ENCODE results near the gene SEPTIN8. TPM values are rescaled to one million over a fixed set of nuclear protein-coding genes. Genes with fewer than 3 reads are reported as not detected.
A peak's percentile ranks its signal among the peaks of the same experiment; 100 is the strongest.

SEPTIN8 gene
- total RNA-seq, 2 donors from 2014 or later = 57.6 to 84.2 TPM

DNA sequence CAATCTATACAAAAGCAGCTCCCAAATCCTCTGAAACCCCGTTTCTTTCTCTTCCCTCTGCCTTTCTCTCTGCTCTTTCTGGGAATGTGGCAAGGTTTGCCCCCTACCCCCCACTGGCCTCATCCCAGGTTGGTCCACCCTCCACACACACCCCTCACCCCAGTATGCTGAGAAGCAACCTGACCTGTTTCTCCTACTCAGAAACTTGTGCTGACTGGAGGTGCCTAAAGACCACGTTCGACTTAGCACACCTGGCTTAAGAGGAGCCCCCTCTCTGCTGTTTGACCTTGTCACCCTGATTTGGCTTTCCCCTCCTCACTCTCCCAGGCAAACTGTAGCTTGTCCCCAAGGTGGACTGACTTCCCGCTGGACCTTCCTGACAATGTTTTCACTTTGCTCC lies 1.1 kb upstream of the SEPTIN8 start:
- Histone ChIP-seq H3K27me3 (no peaks in the 10 kb centered on the region), H3K4me1 (peaks cover 8% of the 10 kb centered on the region), H3K9me3 (no peaks in the 10 kb centered on the region), H3K4me3 (no peak overlapping the region), H3K9ac (ENCODE audit: low read depth in 2 of 2, low read length in 2 of 2) (peak overlapping the region in 1 of 2 donors; percentile 80), H3K36me3 (no peaks in the 10 kb centered on the region), H3K27ac (no peak overlapping the region)
- intact Hi-C loops (cut with DNase I) = no loop called here
- TF ChIP-seq, protein P1, sequence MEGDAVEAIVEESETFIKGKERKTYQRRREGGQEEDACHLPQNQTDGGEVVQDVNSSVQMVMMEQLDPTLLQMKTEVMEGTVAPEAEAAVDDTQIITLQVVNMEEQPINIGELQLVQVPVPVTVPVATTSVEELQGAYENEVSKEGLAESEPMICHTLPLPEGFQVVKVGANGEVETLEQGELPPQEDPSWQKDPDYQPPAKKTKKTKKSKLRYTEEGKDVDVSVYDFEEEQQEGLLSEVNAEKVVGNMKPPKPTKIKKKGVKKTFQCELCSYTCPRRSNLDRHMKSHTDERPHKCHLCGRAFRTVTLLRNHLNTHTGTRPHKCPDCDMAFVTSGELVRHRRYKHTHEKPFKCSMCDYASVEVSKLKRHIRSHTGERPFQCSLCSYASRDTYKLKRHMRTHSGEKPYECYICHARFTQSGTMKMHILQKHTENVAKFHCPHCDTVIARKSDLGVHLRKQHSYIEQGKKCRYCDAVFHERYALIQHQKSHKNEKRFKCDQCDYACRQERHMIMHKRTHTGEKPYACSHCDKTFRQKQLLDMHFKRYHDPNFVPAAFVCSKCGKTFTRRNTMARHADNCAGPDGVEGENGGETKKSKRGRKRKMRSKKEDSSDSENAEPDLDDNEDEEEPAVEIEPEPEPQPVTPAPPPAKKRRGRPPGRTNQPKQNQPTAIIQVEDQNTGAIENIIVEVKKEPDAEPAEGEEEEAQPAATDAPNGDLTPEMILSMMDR (IDR thresholded peaks at IDR 0.05) = no peak
- no peak for DNase-seq

DNA sequence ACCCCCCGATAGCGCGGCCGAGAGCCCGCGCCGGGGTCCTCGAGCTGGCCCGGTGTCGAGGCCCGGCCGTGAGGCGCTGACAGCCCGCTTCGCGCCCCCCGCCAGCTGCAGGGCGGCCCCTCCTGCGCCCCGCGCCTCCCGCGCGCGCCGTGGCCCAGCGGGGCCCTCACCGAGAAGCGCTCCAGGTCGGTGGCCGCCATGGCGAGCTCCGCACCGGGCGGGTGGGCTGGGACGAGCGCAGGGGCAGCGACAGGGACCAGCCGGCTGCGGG lies 166 bp downstream of the SEPTIN8 start:
- Histone ChIP-seq H3K27ac (peak overlapping the region; percentile 45), H3K9ac (ENCODE audit: low read depth in 2 of 2, low read length in 2 of 2) (peak overlapping the region; percentile 76 to 83), H3K36me3 (no peaks in the 10 kb centered on the region), H3K4me1 (peaks cover 8% of the 10 kb centered on the region), H3K9me3 (no peaks in the 10 kb centered on the region), H3K4me3 (peak overlapping the region; percentile 81), H3K27me3 (no peaks in the 10 kb centered on the region)
- TF ChIP-seq, protein P1 (IDR thresholded peaks at IDR 0.05) = no peak
- intact Hi-C loops (cut with DNase I) = no loop called here
- no peak for DNase-seq

DNA sequence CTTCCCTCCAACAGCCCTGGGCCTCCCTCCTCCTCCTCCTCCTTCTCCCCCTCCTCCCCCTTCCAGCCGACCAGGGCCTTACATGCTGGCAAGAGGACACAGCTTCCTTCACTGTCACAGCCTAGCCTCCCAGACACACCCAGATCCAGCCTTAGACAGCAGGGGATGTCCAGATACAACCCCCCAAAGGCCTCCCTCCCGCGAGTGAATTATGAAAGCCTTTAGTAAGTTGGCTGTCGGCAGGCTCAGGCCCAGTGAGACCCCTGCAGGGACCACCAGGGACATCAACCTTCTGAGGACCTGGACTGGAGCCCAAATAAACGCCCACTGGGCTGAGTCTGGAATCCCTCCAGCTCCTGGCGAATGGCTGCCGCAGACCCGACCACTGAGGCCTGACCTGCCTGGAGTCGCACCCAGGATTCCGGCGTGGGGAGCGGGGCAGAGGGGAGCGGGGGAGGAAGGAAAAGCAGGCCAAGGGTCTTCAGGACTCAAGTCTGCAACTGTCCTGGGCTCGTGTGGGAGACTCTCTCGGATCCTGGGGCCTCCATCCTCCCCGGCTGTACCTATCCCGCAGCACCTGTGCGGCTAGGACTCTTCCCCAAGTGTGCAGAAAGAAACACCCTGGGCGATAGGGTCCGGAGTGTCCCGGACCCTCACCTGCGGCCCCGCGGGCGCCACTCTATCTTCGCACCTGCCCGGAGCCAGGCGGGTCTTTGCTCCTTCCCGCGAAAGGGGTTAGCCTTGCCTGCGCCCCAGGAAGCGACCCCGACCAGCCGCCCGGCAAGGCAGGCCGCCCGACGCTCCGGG lies 705 bp downstream of the SEPTIN8 start:
- DNase-seq = peak; percentile 67
- Histone ChIP-seq H3K27ac (peak overlapping the region; percentile 45), H3K9ac (ENCODE audit: low read depth in 2 of 2, low read length in 2 of 2) (peak overlapping the region; percentile 76 to 83), H3K9me3 (no peaks in the 10 kb centered on the region), H3K4me1 (peaks cover 8% of the 10 kb centered on the region), H3K36me3 (no peaks in the 10 kb centered on the region), H3K27me3 (no peaks in the 10 kb centered on the region), H3K4me3 (peak overlapping the region; percentile 81)
- TF ChIP-seq, protein P1 (IDR thresholded peaks at IDR 0.05) = no peak
- intact Hi-C loops (cut with DNase I) = no loop called here

DNA sequence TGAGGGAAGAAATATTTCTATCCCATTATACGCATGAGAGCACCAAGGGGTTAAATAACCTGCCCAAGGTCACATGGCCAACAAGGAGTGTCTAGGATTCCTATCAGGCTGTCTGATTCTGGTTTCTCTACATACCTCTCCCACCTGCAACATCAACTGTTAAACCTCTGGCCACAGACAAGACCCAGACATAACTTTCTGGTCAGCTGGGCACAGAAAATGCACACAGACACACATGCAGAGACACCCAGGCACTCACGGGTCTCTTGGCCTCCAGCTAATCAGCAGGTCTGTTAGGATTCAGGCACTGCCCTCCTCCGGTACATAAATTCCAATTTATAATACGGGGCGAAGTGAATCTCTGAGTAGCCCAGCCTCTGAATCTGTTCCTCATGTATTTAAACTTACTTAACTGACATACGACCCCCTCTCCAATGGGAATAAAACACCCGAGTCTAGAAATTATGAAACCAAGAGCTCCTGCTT lies 1.5 kb downstream of the SEPTIN8 start:
- Histone ChIP-seq H3K27me3 (no peaks in the 10 kb centered on the region), H3K9ac (ENCODE audit: low read depth in 2 of 2, low read length in 2 of 2) (no peak overlapping the region), H3K36me3 (no peaks in the 10 kb centered on the region), H3K4me1 (peaks cover 8% of the 10 kb centered on the region), H3K4me3 (no peak overlapping the region), H3K27ac (no peak overlapping the region), H3K9me3 (no peaks in the 10 kb centered on the region)
- TF ChIP-seq, protein P1 (IDR thresholded peaks at IDR 0.05) = no peak
- intact Hi-C loops (cut with DNase I) = no loop called here
- no peak for DNase-seq

DNA sequence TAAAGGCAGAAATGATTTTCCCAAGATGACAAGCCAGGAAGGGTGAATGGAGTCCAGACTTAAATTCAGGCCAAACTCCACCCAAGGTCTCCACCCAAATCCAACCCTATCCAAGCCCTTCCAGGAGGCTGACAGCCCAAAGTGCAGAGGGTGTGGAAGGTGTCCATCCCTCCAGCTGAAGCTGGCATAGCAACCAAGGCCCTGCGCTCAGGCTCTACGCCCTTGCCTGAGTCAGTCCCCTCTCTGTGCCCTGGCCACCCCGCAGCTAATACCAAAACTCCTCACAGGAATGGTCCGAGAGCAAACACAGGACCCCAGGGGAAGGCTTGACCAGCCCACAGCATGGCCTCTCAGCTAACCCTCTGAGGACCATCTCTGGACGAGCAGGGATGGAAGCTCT lies 2.1 kb downstream of the SEPTIN8 start:
- peak overlapping the region in 1 of 2 donors; percentile 36 for H3K9ac ChIP-seq (ENCODE audit: low read depth in 2 of 2, low read length in 2 of 2)
- TF ChIP-seq, protein P1 (IDR thresholded peaks at IDR 0.05) = no peak
- H3K4me3 ChIP-seq = no peak overlapping the region
- peak; percentile 68 for DNase-seq
- H3K9me3 ChIP-seq = no peaks in the 10 kb centered on the region
- no peaks in the 10 kb centered on the region for H3K27me3 ChIP-seq
- no peak overlapping the region for H3K27ac ChIP-seq
- intact Hi-C loops (cut with DNase I) = no loop called here
- no peaks in the 10 kb centered on the region for H3K36me3 ChIP-seq
- H3K4me1 ChIP-seq = peaks cover 8% of the 10 kb centered on the region
